Heart right ventricle (tissue), 16 donors: Measurements from ENCODE around the gene SH3RF1. TPM values are rescaled to one million over a fixed set of nuclear protein-coding genes. Genes with fewer than 3 reads are reported as not detected.

Experiments used
- ATAC-seq, 8 donors: fragments of 200-7000 bp; cut with Tn5 transposase; one replicate each; pipeline ENCODE4 v1.9.1; 2020; ENCODE audit warnings: mild to moderate bottlenecking in 8 of 8, moderate library complexity in 8 of 8, moderate number of reproducible peaks in 1 of 8
- DNase-seq, 2 donors: peaks; one replicate each; pipeline ENCODE4 v3.0.0-alpha.2; 2020
- H3K27ac ChIP-seq, 10 donors: fragments of 200-600 bp; sonication (generic) in 2 of 10; one replicate each; pipeline versions ENCODE4 v1.5.0 to v1.8.0; 2020 to 2022; ENCODE audit warnings: mild to moderate bottlenecking in 3 of 10
- H3K27me3 ChIP-seq, 7 donors: fragments of 200-600 bp; one replicate each; pipeline ENCODE4 v1.8.0; 2021 to 2022; ENCODE audit warnings: mild to moderate bottlenecking in 2 of 7
- H3K36me3 ChIP-seq, 9 donors: fragments of 200-600 bp; sonication (generic) in 1 of 9; one replicate each; pipeline versions ENCODE4 v1.5.0 to v1.8.0; 2020 to 2022; ENCODE audit warnings: mild to moderate bottlenecking in 2 of 9
- H3K4me1 ChIP-seq, 9 donors: fragments of 200-600 bp; sonication (generic) in 1 of 9; one replicate each; pipeline versions ENCODE4 v1.5.0 to v1.8.0; 2020 to 2022; ENCODE audit warnings: mild to moderate bottlenecking in 4 of 9
- H3K4me3 ChIP-seq, 10 donors: fragments of 200-600 bp; sonication (generic) in 2 of 10; one replicate each; pipeline versions ENCODE4 v1.5.0 to v1.8.0; 2020 to 2022; ENCODE audit warnings: mild to moderate bottlenecking in 7 of 10, moderate library complexity in 2 of 10
- H3K9me3 ChIP-seq, 11 donors: fragments of 200-600 bp in 10 of 11; sonication (generic) in 2 of 11; one replicate each; pipeline versions ENCODE4 v1.5.0 to v1.8.0; 2013 to 2022; ENCODE audit warnings: mild to moderate bottlenecking in 2 of 11, control low read depth in 1 of 11, moderate library complexity in 1 of 11
- WGBS, 2 donors: extraction: QIAGEN DNeasy Blood & Tissue Kit; methylation state at CpG; one replicate each; pipeline ENCODE4 v1.1.7; 2013; ENCODE audit warnings: inconsistent platforms in 1 of 2; 5-methylcytosine and 5-hydroxymethylcytosine counted together
- intact Hi-C, 10 donors: fragments of 100-400 bp; cut with DNase I; formaldehyde crosslinking; loops; one replicate each; pipeline versions ENCODE4 v1.11.1 to v1.14.2; 2022
- polyA plus RNA-seq, 2 donors: library from polyadenylated mRNA; stranded (reverse); fragments of 200-250 nt; gene quantifications; one replicate each; pipeline ENCODE4 v1.2.3, GENCODE V29; 2013
- total RNA-seq, 10 donors: library from RNA; stranded (reverse); fragmentation: NEBNext Ultra II Directional in 3 of 10; extraction: Animal tissue kit (Norgen Biotek cat#: 25700) in 3 of 10; gene quantifications; one replicate each; pipeline versions ENCODE4 v1.2.1 to v1.2.4, GENCODE V29; 2021 to 2023
- TF ChIP-seq, protein P1 (sequence below), 9 donors: fragments of 200-600 bp; sonication (generic) in 2 of 9; IDR thresholded peaks; one replicate each; pipeline versions ENCODE4 v1.5.0 to v1.8.0; 2021 to 2022; ENCODE audit warnings: antibody characterized with exemption in 9 of 9, mild to moderate bottlenecking in 5 of 9, moderate library complexity in 1 of 9
- donor health status: Arrhythmogenic right ventricular cardiomyopathy.
- donor health status: ischemic (EF 13 %, LVEDD 7.1; RV severe dilation, severe dysfunction).
- donor health status: healthy with polysubstance abuse.
- donor health status: DM: no; HTN: yes; CAD: no.
- donor health status: DM: no; HTN: no; CAD: no.
- donor health status: ischemic (EF 25% LVEDD 6.9; RV normal size, moderate dysfunction).
- donor health status: ischemic (EF 25% LVEDD 5.7; RV mildly dilated, moderate dysfunction).
- donor health status: healthy.
- donor health status: DM: yes; HTN: yes; CAD: no.
- donor health status: Ischemic cardiomyopathy.
- donor health status: ischemic (EF 35%, LVEDD 5.7; RV mildly dilated, moderate dysfunction).
- donor health status: nonischemic (EF 11% LVEDD 7.7; RV severe dilation, severe dysfunction).
- donor health status: DM: yes; HTN: yes; CAD: no.
- donor health status: PGD.
- donor health status: ischemic (EF 29% LVEDD 5.4; RV normal size, mild dysfunction).
- donor health status: nonischemic (EF 23%, LVEDD 6.1; RV moderate dilation, normal function).

SH3RF1 gene
- total and polyA plus RNA-seq, 12 donors: 2.6 to 11.7 (median 8.9) TPM

DNA sequence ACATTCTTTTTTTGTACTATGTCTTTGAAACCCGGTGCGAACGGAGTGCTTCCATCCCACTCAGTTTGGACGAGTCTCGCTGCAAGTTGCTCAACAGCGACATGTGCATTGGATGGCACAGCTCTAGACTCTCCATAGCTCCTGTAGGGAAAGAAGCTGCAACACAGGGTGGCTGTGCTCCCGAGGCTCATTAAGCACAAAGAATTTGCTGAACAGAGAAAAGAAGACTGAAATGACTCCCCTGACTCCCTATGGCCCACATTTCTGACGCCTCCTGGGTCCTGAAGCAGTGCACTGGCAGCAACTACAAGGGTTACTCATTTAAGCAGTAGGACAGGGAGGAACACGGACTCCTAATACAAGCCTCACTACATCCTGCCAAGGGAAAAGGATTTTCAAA is 127.4 kb downstream of the SH3RF1 start:
- no peak for ATAC-seq
- TF ChIP-seq, protein P1, sequence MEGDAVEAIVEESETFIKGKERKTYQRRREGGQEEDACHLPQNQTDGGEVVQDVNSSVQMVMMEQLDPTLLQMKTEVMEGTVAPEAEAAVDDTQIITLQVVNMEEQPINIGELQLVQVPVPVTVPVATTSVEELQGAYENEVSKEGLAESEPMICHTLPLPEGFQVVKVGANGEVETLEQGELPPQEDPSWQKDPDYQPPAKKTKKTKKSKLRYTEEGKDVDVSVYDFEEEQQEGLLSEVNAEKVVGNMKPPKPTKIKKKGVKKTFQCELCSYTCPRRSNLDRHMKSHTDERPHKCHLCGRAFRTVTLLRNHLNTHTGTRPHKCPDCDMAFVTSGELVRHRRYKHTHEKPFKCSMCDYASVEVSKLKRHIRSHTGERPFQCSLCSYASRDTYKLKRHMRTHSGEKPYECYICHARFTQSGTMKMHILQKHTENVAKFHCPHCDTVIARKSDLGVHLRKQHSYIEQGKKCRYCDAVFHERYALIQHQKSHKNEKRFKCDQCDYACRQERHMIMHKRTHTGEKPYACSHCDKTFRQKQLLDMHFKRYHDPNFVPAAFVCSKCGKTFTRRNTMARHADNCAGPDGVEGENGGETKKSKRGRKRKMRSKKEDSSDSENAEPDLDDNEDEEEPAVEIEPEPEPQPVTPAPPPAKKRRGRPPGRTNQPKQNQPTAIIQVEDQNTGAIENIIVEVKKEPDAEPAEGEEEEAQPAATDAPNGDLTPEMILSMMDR (IDR thresholded peaks at IDR 0.05): no peak
- Histone ChIP-seq H3K9me3 (no peaks in the 10 kb centered on the region), H3K36me3 (peaks cover 0 to 9% (median 0%) of the 10 kb centered on the region in 9 donors), H3K27me3 (no peaks in the 10 kb centered on the region), H3K4me3 (no peak overlapping the region), H3K4me1 (peaks cover 0 to 6% (median 2%) of the 10 kb centered on the region in 9 donors), H3K27ac (no peak overlapping the region)
- intact Hi-C loops: no loop called here
- no peak for DNase-seq
- WGBS, 2 donors: 92 to 94% methylated on average over 9 of the region's 9 CpGs

DNA sequence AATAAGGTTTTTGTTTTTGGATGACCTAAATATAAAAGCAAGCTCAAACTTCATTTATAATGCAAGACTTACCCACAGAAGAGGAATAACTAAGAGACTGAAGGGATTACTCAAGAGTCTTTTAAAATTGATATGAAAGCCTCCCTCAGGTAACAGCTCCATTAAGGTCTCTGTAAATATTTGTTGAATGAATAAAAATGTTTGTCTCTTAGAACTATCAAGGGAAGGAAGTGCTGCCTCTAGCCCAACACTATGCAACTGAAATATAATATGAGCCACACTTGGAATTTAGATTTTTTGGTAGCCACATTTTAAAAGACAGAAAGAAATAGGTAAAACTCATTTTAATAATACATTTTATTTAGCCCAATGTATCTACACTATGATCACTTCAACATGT is 127.8 kb downstream of the SH3RF1 start:
- H3K4me3 ChIP-seq: no peak overlapping the region
- DNase-seq: no peak
- intact Hi-C loops: no loop called here
- TF ChIP-seq, protein P1 (IDR thresholded peaks at IDR 0.05): no peak
- H3K4me1 ChIP-seq: peaks cover 0 to 8% (median 3%) of the 10 kb centered on the region in 9 donors
- no peak overlapping the region for H3K27ac ChIP-seq
- no peak for ATAC-seq
- H3K9me3 ChIP-seq: no peaks in the 10 kb centered on the region
- no peaks in the 10 kb centered on the region for H3K27me3 ChIP-seq
- H3K36me3 ChIP-seq: peaks cover 0 to 9% (median 0%) of the 10 kb centered on the region in 9 donors

DNA sequence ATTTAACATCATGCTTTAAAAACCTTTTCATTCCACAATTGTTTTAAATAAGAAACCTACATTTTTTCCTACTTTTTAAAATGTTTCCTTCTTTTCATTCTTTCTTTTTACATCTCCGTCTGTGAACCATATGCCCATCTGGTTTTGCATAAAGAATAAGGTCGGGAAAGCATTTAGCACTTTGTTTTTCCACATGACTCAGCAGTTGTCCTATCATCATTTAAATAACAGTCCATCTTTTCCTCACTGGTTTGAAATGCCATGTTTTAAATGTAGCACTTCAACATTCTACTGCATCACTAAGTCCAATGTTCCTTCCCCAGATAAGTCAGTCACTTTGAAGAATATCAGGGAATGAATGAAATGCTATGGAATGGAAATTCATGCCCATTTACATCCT is 128.4 kb downstream of the SH3RF1 start:
- Histone ChIP-seq H3K4me1 (peaks cover 0 to 12% (median 4%) of the 10 kb centered on the region in 9 donors), H3K36me3 (peaks cover 0 to 9% (median 0%) of the 10 kb centered on the region in 9 donors), H3K4me3 (no peak overlapping the region), H3K27ac (no peak overlapping the region), H3K27me3 (no peaks in the 10 kb centered on the region), H3K9me3 (no peaks in the 10 kb centered on the region)
- no peak for ATAC-seq
- 85 to 97% methylated on average over 2 of the region's 2 CpGs for WGBS, 2 donors
- intact Hi-C loops: no loop called here
- DNase-seq: no peak
- TF ChIP-seq, protein P1 (IDR thresholded peaks at IDR 0.05): no peak

DNA sequence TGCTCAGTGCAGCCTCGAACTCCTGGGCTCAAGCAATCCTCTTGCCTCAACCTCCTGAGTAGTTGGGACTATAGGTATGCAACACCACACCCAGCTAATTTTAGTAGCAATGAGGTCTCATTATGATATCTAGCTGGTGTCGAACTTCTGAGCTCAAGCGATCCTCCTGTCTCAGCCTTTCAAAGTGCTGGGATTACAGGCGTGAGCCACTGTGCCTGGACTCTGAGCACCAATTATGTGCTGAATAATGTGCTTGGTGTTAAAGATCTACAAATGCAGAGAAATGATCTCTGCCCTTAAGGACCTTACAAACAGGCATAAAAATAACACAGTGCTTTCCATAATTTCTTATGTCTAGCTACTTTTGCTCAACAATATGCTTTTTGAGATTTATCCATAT is 131.7 kb downstream of the SH3RF1 start:
- H3K9me3 ChIP-seq: no peaks in the 10 kb centered on the region
- H3K27me3 ChIP-seq: no peaks in the 10 kb centered on the region
- H3K4me3 ChIP-seq: no peak overlapping the region
- ATAC-seq: no peak
- peaks cover 0 to 25% (median 5%) of the 10 kb centered on the region in 9 donors for H3K36me3 ChIP-seq
- no peak overlapping the region for H3K27ac ChIP-seq
- H3K4me1 ChIP-seq: peaks cover 5 to 44% (median 24%) of the 10 kb centered on the region in 9 donors
- no peak for DNase-seq
- TF ChIP-seq, protein P1 (IDR thresholded peaks at IDR 0.05): no peak
- WGBS, 2 donors: 97% methylated on average over 4 of the region's 4 CpGs
- intact Hi-C loops: loop anchor here in 4 of 10 donors (5.0 to 10.0 kb wide), 4 partner anchors 114 to 176 kb away; partner anchors contain the start of gene SH3RF1 (in 1 of the 4)
